ENCODE results near the gene KCNK3.

- TF ChIP-seq GATA2 (IDR thresholded peaks at IDR 0.05; ENCODE audit: low read depth, low read length) (no peak), GATA3 (IDR thresholded peaks at IDR 0.05; ENCODE audit: low read depth, low read length) (no peak)
Observed at GRCh38 chr2:26776195-26776800, 83.8 kb downstream of the KCNK3 start.

All from SH-SY5Y (cell line).